Activated T-cell treated with anti-CD3 and anti-CD28 coated beads, Interleukin-2, amount 50 U/mL, for 4 hours (primary cell): Measurements from ENCODE around the gene ZNF195. TPM values are rescaled to one million over a fixed set of nuclear protein-coding genes. Genes with fewer than 3 reads are reported as not detected.
"Not testable (repeated sequence)": the region's sequence is repeated elsewhere in the genome, so short reads cannot be mapped to it uniquely, and the experiment has no call there.

Source experiments
- ATAC-seq, 2 donors: fragments of 200-7000 bp; cut with Tn5 transposase; one replicate each; pipeline ENCODE4 v1.10.0; 2021
- DNase-seq: peaks from one replicate; pipeline ENCODE4 v3.0.0-alpha.2; 2020
- H3K27me3 Mint-ChIP-seq: one replicate; pipeline ENCODE4 v1.8.0; 2021; ENCODE audit warnings: low read depth, mixed read lengths
- H3K36me3 Mint-ChIP-seq: one replicate; pipeline ENCODE4 v1.8.0; 2022; ENCODE audit warnings: mixed read lengths; ENCODE audit not compliant: insufficient read depth
- H3K4me1 Mint-ChIP-seq: one replicate; pipeline ENCODE4 v1.8.0; 2021; ENCODE audit warnings: low read depth, mixed read lengths
- H3K4me3 Mint-ChIP-seq: one replicate; pipeline ENCODE4 v1.8.0; 2021; ENCODE audit warnings: mild to moderate bottlenecking, moderate library complexity, mixed read lengths
- H3K9me3 Mint-ChIP-seq: one replicate; pipeline ENCODE4 v1.8.0; 2021; ENCODE audit warnings: mixed read lengths
- total RNA-seq, 3 donors: library from RNA; stranded (reverse); gene quantifications; one replicate each; pipeline ENCODE4 v1.2.1, GENCODE V29; 2021

Gene ZNF195
- total RNA-seq, 3 donors from 2014 or later = 35.5 to 44.3 (median 43.8) TPM

DNA sequence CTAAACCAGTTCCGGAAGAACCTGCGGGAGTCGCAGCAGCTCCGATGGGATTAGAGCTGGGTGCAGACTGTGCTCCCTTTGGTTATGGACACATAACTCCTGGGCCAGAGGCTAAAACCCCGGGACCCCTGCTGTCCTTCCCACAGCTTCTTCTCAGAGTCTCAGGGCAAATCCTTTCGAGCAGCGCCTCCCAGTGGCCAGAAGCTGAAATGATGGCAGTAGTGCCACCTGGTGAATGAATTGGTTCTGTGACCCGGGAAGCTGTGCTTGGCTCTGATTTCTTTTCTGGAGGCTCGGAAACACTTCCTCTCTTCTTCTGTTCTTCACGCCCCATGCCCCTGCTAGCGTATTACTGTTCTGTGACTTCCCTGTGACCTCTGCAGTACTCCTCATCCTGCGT is 29.8 kb upstream of the ZNF195 start:
- DNase-seq = peak; percentile 75
- not testable (repeated sequence) for H3K36me3 Mint-ChIP-seq, H3K9me3 Mint-ChIP-seq, H3K4me3 Mint-ChIP-seq, H3K4me1 Mint-ChIP-seq, ATAC-seq, H3K27me3 Mint-ChIP-seq

DNA sequence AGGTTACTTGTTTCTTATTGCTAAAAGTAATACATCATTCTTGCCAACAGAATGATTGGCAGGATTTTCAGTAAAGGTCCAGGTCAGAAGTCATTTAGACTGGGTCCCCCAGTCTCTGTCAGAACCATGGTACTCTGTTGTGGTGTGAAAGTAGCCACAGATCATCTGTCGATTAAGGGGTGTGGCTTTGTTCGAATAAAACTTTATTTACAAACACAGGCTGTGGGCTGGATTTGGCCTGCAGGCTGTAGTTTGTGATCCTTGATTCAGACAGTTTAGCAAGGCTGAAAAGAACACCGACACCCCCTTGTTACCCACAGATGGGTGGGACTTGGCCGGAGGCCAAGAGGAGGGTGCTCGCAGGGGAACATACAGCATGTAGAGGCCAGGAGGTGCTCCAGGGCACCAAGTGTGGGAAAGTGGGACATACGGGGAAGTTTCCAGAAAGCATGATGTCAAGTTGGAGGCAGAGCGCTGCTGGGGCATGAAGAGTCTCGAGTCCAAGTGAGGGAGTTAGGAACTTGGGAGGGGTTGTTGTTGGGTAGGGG is 29.2 kb upstream of the ZNF195 start:
- not testable (repeated sequence) for H3K4me1 Mint-ChIP-seq, H3K9me3 Mint-ChIP-seq, H3K36me3 Mint-ChIP-seq, H3K27me3 Mint-ChIP-seq, DNase-seq, ATAC-seq, H3K4me3 Mint-ChIP-seq

DNA sequence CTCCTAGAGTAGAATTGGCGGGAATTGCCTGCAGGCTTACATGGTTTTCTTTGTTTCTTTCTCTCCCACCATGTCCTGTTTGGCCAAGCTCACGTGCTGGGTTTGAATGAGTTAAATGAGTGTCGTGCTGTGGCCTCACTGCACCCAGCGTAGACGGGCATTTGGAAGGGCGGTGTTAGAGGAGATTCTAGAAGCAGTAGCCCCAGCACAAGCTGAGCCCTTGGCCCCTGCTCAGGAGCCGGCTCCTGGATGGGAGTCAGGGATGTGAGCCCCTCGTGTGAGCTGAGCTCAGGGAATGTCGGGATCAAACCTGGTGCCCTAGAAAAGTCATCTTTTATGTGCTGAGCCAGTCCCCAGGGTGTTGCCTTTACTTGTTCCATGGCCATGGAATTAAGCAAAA is 28.0 kb upstream of the ZNF195 start:
- not testable (repeated sequence) for H3K9me3 Mint-ChIP-seq, H3K4me1 Mint-ChIP-seq, DNase-seq, ATAC-seq, H3K27me3 Mint-ChIP-seq, H3K36me3 Mint-ChIP-seq, H3K4me3 Mint-ChIP-seq

DNA sequence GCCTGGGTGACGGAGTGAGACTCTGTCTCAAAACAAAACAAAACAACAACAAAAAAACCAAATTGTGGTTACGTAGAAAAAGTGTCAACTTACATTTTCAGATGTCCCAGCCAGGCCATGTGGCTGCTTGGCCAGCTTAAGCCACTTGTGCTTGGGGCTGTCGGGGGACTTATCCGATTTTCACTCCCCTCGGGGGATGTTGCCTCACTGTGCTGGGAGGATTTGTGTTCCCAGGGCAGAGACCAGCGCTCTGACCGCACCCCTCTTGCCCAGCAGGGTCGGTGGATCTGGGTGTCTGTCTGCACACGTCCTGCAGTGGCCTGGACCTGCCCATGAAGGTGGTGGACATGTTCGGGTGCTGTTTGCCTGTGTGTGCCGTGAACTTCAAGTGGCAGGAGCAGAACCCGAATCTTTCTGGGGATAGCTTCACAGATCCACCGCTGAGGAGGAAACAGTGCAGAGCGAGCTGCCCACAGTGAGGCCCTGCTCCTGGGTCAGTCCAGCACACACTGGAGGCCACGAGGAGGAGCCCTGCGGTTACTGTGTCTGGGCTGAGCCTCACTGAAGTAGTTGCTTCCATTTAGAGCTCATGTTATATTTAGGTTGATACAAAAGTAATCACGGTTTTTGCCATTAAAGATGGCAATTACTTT is 27.4 kb upstream of the ZNF195 start:
- H3K36me3 Mint-ChIP-seq, H3K9me3 Mint-ChIP-seq, ATAC-seq, H3K27me3 Mint-ChIP-seq, H3K4me3 Mint-ChIP-seq, H3K4me1 Mint-ChIP-seq, DNase-seq: not testable (repeated sequence)

DNA sequence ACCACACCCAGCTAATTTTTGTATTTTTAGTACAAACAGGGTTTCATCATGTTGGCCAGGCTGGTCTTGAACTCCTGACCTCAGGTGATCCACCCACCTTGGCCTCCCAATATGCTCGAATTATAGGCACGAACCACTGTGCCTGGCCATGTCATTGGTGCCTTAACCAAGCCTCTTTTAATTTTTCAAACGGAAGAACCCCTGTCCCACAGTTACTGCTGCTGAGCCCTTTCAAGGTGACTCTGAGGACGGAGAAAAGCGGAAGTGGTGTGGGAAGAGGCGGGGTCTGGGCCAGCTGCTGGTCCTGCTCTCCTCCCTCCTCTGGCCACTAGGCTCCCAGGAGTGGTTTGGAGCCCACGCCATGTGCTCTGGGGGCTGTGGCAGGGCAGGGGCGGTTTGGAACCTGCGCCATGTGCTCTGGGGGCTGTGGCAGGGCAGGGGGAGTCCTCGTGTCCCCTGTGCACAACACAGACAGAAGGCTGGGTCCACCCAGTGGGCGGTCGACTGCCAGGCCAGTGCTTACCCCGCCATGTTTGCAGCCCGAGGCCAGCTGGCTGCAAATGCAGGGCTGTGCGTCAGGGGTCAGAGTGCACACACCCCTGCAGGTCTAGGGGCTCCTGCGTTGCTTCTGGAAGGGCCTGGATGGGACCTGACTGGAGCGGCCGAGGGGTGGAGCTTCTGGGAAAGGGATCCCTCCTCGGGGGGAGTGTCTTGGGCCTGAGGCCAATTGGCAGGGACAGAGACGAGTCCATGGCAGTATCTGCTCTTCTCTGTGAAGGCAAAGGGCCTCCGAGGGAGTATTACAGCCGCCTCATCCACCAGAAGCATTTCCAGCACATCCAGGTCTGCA is 25.4 kb upstream of the ZNF195 start:
- not testable (repeated sequence) for DNase-seq, H3K36me3 Mint-ChIP-seq, H3K9me3 Mint-ChIP-seq, H3K4me3 Mint-ChIP-seq, H3K27me3 Mint-ChIP-seq, ATAC-seq, H3K4me1 Mint-ChIP-seq

DNA sequence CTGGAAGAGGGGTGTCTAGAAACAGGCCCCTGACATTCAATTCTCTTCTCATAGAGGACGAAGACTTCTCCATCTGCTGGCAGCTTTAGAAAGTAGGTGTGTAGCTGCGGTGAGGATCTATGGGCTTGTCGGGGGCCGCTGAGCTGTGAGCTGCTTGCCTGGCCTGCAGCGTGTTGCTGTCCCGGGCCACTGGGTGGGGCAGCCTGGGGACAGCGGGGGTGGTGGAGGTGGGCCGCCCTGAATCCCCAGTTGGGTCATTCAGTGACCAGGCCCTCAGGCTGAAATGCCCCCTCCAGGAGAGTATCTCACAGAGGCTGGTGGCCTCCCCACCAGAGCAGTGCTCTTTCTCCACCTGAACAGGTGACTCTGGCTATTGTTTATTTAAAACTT is 23.9 kb upstream of the ZNF195 start:
- ATAC-seq, H3K27me3 Mint-ChIP-seq, H3K36me3 Mint-ChIP-seq, H3K4me3 Mint-ChIP-seq, H3K9me3 Mint-ChIP-seq, DNase-seq, H3K4me1 Mint-ChIP-seq: not testable (repeated sequence)

DNA sequence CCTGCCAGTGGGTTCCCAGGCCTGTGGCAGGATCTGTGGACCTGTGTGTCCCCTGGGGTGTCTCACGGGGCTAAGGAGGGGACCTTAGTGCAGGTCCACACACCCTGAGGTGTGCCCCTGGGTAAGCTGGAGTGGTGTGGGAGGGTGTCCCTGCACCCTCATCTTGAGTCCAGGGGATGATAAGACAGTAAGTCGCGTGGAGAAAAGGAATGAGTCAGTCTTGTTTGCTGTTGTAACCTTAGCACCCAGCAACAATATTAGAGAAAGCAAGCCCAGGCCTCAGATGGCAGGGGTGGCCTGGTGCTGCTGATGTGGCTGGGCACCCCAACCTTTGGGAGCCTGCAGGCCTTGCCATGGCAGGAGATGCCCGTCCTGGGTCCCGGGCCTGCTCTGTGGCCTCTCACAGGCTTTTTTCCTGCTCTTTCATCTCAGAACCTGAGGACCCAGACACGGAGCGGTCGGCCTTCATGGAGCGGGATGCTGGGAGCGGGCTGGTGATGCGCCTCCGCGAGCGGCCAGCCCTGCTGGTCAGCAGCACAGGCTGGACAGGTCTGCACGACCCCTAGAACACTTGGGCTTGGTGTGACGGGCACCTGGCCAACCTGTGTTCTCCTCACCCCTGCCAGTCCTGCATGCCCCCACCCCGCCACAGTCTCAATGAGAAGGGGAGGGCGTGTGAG is 23.4 kb upstream of the ZNF195 start:
- H3K27me3 Mint-ChIP-seq, H3K9me3 Mint-ChIP-seq, H3K4me3 Mint-ChIP-seq, DNase-seq, ATAC-seq, H3K36me3 Mint-ChIP-seq, H3K4me1 Mint-ChIP-seq: not testable (repeated sequence)

DNA sequence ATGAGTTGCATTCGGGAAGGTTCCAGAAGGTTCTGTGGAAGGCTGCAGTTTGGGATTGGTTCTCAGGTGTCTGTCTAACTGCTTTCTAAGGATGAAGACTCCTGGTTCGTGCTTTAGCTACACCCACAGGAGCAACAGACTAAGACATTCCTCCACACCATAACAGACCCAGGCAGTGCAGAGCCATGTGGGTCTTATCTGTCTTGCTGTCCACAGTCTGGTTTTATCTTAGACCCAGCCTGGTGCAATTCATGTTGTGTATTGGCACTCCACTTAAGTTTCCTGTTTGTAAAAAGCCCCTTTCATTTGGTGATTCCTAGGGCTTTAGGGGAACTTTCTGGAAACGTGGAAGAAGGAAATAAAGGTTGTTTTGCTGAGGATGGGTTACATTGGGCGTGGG is 22.1 kb upstream of the ZNF195 start:
- ATAC-seq, H3K4me1 Mint-ChIP-seq: not testable (repeated sequence)

DNA sequence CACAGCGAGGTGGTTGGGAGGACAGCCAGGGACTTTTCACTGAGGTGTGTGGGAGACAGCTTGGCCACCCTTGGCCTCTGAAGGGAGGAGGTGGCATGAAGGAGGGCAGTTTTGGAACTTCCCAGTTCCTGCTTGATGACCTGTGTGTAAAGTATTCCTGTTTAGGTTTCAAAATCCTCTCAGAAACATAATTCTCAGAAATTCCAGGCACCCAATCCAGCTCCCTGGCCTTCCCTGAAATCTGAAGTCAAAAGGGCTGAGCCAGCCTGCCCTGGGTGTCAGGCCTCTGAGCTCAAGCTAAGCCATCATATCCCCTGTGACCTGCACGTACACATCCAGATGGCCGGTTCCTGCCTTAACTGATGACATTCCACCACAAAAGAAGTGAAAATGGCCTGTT is 19.6 kb upstream of the ZNF195 start:
- not testable (repeated sequence) for H3K9me3 Mint-ChIP-seq, H3K36me3 Mint-ChIP-seq, H3K4me1 Mint-ChIP-seq, H3K4me3 Mint-ChIP-seq, DNase-seq, ATAC-seq, H3K27me3 Mint-ChIP-seq

More for the DNA sequence above, 22.1 kb upstream of the ZNF195 start:
- not testable (repeated sequence) for H3K27me3 Mint-ChIP-seq, H3K9me3 Mint-ChIP-seq, H3K36me3 Mint-ChIP-seq, H3K4me3 Mint-ChIP-seq, DNase-seq

DNA sequence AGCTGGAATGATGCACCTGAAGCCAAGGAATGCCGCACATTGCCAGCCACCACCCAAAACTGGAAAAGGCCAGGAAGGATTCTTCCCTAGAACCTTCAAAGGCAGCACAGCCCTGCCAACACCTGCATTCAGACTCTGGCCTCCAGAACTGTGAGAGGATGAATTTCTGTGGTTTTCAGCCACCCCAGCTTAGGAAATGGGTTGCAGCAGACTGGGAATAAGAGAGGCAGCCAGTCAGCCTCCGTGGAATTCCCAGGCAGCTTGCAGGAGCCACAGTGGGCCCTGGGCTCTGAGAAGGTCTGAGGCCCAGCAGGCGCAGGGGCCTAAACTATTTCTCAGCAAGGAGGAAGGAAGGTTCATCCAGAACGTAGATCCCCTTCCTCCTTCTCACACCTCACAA is 19.2 kb upstream of the ZNF195 start:
- DNase-seq, ATAC-seq, H3K4me3 Mint-ChIP-seq, H3K27me3 Mint-ChIP-seq, H3K9me3 Mint-ChIP-seq, H3K36me3 Mint-ChIP-seq, H3K4me1 Mint-ChIP-seq: not testable (repeated sequence)

DNA sequence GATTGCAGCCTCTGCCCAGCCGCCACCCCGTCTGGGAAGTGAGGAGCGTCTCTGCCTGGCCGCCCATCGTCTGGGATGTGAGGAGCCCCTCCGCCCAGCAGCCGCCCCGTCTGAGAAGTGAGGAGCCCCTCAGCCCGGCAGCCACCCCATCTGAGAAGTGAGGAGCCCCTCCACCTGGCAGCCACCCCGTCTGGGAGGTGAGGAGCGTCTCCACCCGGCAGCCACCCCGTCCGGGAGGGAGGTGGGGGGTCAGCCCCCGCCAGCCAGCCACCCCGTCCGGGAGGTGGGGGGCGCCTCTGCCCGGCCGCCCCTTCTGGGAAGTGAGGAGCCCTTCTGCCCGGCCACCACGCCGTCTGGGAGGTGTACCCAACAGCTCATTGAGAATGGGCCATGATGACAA is 18.3 kb upstream of the ZNF195 start:
- peaks cover 14% of the 10 kb centered on the region for H3K27me3 Mint-ChIP-seq
- not testable (repeated sequence) for H3K36me3 Mint-ChIP-seq, DNase-seq, H3K4me3 Mint-ChIP-seq, ATAC-seq, H3K9me3 Mint-ChIP-seq, H3K4me1 Mint-ChIP-seq

DNA sequence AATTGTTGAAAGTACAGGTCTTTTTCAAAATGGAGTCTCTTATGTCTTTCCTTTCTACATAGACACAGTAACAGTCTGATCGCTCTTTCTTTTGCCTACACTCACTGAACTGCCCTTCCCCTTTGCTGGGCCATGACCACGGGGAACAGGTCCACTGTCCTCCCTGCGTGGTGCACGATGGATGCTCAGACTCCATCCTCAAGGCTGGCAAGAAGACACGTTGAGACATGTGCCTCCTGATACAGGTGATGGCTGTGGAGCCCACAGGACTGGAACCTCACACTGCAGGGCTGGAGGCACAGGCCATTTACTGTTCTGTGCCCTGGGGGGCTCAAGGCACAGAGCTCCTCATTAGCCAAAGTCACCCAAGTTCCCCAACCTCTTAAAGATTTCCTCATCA is 16.5 kb upstream of the ZNF195 start:
- not testable (repeated sequence) for DNase-seq

DNA sequence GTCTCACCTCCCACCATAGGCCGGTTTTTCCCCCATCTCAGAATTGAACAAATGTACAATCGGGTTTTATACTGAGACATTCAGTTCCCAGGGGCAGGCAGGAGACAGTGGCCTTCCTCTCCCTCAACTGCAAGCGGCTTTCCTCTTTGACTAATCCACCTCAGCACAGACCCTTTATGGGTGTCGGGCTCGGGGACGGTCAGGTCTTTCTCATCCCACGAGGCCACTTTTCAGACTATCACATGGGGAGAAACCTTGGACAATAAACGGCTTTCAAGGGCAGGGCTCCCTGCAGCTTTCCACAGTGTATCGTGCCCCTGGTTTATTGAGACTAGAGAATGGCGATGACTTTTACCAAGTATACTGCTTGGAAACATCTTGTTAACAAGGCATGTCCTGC is 16.0 kb upstream of the ZNF195 start:
- ATAC-seq, H3K9me3 Mint-ChIP-seq, DNase-seq, H3K36me3 Mint-ChIP-seq, H3K4me1 Mint-ChIP-seq, H3K4me3 Mint-ChIP-seq: not testable (repeated sequence)
- H3K27me3 Mint-ChIP-seq = peaks cover 14% of the 10 kb centered on the region

More for the DNA sequence above, 16.5 kb upstream of the ZNF195 start:
- peaks cover 14% of the 10 kb centered on the region for H3K27me3 Mint-ChIP-seq
- not testable (repeated sequence) for H3K36me3 Mint-ChIP-seq, H3K4me1 Mint-ChIP-seq, ATAC-seq, H3K9me3 Mint-ChIP-seq, H3K4me3 Mint-ChIP-seq

DNA sequence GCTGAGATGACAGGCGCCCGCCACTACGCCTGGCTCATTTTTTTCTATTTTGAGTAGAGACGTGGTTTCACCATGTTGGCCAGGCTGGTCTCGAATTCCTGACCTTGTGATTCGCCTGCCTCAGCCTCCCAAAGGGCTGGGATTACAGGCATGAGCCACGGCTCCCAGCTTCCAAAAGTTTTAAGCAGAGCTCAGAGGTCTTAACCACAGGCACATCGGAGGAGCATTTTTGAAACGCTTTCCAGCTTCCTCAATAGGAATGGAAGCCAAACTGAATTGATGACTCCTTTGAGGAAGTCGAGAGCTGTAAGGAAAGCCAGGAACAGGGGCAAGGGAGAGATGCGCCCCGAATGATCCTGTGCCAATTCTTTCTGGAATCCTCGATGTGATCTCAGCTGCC is 14.5 kb upstream of the ZNF195 start:
- peaks cover 13% of the 10 kb centered on the region for H3K27me3 Mint-ChIP-seq
- not testable (repeated sequence) for H3K9me3 Mint-ChIP-seq, DNase-seq, H3K4me3 Mint-ChIP-seq, H3K36me3 Mint-ChIP-seq, ATAC-seq, H3K4me1 Mint-ChIP-seq
